ENCODE data around the gene ZC3H18.

Gene ZC3H18

DNA sequence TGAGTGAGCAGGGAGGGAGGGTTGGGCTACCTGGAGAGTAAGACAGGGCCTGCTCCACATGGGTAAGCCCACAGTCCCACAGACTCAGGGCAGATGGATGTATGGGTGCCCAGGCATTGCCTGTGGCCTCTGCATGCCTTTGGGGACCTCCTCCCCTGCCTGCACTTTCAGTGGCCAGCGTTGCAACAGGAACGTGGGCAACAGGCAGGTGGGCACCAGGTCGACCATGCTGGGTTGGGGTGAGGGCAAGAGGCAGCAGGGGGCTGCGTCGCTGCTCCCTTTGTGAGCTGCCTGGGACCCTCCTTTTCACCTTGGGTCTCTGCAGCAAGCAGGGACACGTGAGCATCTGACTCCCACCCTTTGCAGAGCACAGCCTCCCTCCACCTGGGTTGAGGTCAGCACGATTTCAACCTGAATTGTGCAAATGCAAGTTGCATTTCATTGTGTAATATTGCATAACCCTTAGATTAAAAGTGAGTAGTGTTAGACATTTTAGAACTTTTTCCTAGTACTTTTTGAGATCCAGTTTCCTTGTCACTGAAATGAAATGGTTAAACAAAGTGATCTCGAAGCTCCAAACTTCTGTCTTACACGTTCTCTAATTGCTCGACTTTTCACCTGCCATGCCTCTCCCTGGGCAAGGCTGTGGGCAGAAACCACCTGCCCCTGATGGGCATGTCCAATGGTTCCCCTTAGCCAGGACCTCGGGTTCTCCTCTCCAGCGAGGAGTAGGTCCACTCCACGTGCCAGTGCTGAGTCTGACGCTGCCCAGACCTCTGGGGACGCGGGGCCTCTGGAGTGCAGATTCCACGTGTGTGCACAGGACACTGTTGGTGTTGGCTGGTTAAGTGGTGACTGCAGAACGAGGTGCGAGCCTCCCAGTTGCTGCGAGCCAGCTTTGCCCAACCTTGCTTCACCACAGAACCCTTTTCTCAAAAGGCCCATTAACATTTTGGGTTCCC is 35.3 kb downstream of the ZC3H18 start:
- no peak for ATAC-seq
- no peak for TF ChIP-seq ZNF8 (CRISPR knock-in tag; IDR thresholded peaks at IDR 0.05)
- TF ChIP-seq, protein P1, sequence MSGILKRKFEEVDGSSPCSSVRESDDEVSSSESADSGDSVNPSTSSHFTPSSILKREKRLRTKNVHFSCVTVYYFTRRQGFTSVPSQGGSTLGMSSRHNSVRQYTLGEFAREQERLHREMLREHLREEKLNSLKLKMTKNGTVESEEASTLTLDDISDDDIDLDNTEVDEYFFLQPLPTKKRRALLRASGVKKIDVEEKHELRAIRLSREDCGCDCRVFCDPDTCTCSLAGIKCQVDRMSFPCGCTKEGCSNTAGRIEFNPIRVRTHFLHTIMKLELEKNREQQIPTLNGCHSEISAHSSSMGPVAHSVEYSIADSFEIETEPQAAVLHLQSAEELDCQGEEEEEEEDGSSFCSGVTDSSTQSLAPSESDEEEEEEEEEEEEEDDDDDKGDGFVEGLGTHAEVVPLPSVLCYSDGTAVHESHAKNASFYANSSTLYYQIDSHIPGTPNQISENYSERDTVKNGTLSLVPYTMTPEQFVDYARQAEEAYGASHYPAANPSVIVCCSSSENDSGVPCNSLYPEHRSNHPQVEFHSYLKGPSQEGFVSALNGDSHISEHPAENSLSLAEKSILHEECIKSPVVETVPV (CRISPR knock-in tag; IDR thresholded peaks at IDR 0.05) = no peak
- TF ChIP-seq TOX (CRISPR knock-in tag; IDR thresholded peaks at IDR 0.05; ENCODE audit: borderline replicate concordance) = no peak
- TF ChIP-seq CSDC2 (CRISPR knock-in tag; IDR thresholded peaks at IDR 0.05) = no peak

DNA sequence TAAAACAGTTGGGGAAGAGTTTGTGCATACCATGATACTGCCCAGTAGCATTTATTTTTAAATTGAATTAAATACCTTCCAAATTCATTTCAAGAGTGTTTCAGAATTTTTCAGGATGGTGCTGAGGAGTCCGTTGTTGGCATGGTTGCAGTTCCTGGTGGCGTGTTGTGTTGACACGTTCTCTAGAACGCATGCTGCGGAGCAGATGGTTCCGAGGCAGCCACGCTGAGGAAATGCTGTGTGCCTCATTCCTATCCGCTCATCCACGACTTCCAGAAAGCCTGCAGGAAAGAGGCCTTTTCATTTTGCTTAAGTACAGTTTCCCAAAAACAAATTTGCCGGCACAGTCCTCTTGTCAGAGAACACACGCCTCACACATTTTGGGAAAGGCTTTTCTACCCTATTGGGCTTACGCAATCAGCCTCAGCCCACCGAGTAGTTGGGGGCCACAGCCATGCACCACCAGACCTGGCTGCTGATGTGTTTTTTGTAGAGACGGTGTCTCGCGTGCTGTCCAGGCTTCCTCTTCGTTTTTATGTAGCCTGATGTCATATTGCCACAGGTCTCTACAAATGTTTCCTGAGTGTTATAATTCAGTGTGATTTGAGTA is 36.0 kb downstream of the ZC3H18 start:
- TF ChIP-seq, protein P2, sequence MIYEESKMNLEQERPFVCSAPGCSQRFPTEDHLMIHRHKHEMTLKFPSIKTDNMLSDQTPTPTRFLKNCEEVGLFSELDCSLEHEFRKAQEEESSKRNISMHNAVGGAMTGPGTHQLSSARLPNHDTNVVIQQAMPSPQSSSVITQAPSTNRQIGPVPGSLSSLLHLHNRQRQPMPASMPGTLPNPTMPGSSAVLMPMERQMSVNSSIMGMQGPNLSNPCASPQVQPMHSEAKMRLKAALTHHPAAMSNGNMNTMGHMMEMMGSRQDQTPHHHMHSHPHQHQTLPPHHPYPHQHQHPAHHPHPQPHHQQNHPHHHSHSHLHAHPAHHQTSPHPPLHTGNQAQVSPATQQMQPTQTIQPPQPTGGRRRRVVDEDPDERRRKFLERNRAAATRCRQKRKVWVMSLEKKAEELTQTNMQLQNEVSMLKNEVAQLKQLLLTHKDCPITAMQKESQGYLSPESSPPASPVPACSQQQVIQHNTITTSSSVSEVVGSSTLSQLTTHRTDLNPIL (CRISPR knock-in tag; IDR thresholded peaks at IDR 0.05; ENCODE audit: low read depth) = no peak
- TF ChIP-seq ZC3H10 (CRISPR knock-in tag; IDR thresholded peaks at IDR 0.05) (no peak), BACH2 (CRISPR knock-in tag; IDR thresholded peaks at IDR 0.05; ENCODE audit: borderline replicate concordance) (no peak), OSR1 (CRISPR knock-in tag; IDR thresholded peaks at IDR 0.05) (no peak), TCF4 (CRISPR knock-in tag; IDR thresholded peaks at IDR 0.05; ENCODE audit: borderline replicate concordance) (no peak), ISL1 (CRISPR knock-in tag; IDR thresholded peaks at IDR 0.05) (no peak), ESRRG (CRISPR knock-in tag; IDR thresholded peaks at IDR 0.05) (no peak), ZNF8 (CRISPR knock-in tag; IDR thresholded peaks at IDR 0.05) (no peak), CSDC2 (CRISPR knock-in tag; IDR thresholded peaks at IDR 0.05) (no peak), GLIS3 (CRISPR knock-in tag; IDR thresholded peaks at IDR 0.05) (no peak), PPARA (CRISPR knock-in tag; IDR thresholded peaks at IDR 0.05; ENCODE audit: borderline replicate concordance) (no peak), TOX (CRISPR knock-in tag; IDR thresholded peaks at IDR 0.05; ENCODE audit: borderline replicate concordance) (no peak), ZFP30 (CRISPR knock-in tag; IDR thresholded peaks at IDR 0.05) (no peak), ZFP3 (CRISPR knock-in tag; IDR thresholded peaks at IDR 0.05) (no peak)
- TF ChIP-seq, protein P3, sequence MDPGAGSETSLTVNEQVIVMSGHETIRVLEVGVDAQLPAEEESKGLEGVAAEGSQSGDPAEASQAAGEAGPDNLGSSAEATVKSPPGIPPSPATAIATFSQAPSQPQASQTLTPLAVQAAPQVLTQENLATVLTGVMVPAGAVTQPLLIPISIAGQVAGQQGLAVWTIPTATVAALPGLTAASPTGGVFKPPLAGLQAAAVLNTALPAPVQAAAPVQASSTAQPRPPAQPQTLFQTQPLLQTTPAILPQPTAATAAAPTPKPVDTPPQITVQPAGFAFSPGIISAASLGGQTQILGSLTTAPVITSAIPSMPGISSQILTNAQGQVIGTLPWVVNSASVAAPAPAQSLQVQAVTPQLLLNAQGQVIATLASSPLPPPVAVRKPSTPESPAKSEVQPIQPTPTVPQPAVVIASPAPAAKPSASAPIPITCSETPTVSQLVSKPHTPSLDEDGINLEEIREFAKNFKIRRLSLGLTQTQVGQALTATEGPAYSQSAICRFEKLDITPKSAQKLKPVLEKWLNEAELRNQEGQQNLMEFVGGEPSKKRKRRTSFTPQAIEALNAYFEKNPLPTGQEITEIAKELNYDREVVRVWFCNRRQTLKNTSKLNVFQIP (CRISPR knock-in tag; IDR thresholded peaks at IDR 0.05; ENCODE audit: borderline replicate concordance, low read depth) = no peak
- TF ChIP-seq, protein P1 (CRISPR knock-in tag; IDR thresholded peaks at IDR 0.05) = no peak
- TF ChIP-seq, protein P4, sequence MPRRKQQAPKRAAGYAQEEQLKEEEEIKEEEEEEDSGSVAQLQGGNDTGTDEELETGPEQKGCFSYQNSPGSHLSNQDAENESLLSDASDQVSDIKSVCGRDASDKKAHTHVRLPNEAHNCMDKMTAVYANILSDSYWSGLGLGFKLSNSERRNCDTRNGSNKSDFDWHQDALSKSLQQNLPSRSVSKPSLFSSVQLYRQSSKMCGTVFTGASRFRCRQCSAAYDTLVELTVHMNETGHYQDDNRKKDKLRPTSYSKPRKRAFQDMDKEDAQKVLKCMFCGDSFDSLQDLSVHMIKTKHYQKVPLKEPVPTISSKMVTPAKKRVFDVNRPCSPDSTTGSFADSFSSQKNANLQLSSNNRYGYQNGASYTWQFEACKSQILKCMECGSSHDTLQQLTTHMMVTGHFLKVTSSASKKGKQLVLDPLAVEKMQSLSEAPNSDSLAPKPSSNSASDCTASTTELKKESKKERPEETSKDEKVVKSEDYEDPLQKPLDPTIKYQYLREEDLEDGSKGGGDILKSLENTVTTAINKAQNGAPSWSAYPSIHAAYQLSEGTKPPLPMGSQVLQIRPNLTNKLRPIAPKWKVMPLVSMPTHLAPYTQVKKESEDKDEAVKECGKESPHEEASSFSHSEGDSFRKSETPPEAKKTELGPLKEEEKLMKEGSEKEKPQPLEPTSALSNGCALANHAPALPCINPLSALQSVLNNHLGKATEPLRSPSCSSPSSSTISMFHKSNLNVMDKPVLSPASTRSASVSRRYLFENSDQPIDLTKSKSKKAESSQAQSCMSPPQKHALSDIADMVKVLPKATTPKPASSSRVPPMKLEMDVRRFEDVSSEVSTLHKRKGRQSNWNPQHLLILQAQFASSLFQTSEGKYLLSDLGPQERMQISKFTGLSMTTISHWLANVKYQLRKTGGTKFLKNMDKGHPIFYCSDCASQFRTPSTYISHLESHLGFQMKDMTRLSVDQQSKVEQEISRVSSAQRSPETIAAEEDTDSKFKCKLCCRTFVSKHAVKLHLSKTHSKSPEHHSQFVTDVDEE (CRISPR knock-in tag; IDR thresholded peaks at IDR 0.05) = no peak
- ATAC-seq = no peak

DNA sequence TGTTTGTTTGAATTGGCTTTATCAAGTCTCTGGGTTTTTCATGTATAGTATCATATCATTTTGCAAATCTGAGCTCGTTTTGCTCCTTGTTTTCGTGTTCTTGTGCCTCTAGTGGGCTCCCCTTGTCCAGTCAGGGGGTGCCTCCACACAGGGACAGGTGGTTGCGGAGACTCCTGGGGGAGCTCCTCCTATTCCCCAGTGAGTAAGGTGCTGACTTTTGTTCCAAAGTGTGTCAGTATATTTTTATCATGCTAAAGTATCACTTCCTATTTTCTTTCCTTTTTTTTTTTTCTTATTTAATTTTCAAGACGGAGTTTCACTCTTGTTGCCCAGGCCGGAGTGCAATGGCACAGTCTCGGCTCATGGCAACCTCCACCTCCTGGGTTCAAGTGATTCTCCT is 37.9 kb downstream of the ZC3H18 start:
- no peak for ATAC-seq
- TF ChIP-seq, protein P5, sequence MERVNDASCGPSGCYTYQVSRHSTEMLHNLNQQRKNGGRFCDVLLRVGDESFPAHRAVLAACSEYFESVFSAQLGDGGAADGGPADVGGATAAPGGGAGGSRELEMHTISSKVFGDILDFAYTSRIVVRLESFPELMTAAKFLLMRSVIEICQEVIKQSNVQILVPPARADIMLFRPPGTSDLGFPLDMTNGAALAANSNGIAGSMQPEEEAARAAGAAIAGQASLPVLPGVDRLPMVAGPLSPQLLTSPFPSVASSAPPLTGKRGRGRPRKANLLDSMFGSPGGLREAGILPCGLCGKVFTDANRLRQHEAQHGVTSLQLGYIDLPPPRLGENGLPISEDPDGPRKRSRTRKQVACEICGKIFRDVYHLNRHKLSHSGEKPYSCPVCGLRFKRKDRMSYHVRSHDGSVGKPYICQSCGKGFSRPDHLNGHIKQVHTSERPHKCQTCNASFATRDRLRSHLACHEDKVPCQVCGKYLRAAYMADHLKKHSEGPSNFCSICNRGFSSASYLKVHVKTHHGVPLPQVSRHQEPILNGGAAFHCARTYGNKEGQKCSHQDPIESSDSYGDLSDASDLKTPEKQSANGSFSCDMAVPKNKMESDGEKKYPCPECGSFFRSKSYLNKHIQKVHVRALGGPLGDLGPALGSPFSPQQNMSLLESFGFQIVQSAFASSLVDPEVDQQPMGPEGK (CRISPR knock-in tag; IDR thresholded peaks at IDR 0.05; ENCODE audit: borderline replicate concordance) = no peak
- no peak for TF ChIP-seq ZNF8 (CRISPR knock-in tag; IDR thresholded peaks at IDR 0.05)
- no peak for TF ChIP-seq ISL1 (CRISPR knock-in tag; IDR thresholded peaks at IDR 0.05)
- TF ChIP-seq TOX (CRISPR knock-in tag; IDR thresholded peaks at IDR 0.05; ENCODE audit: borderline replicate concordance) = no peak
- TF ChIP-seq, protein P3 (CRISPR knock-in tag; IDR thresholded peaks at IDR 0.05; ENCODE audit: borderline replicate concordance, low read depth) = no peak
- TF ChIP-seq OSR1 (CRISPR knock-in tag; IDR thresholded peaks at IDR 0.05) = no peak
- TF ChIP-seq RARB (CRISPR knock-in tag; IDR thresholded peaks at IDR 0.05) = no peak
- TF ChIP-seq, protein P1 (CRISPR knock-in tag; IDR thresholded peaks at IDR 0.05) = no peak
- TF ChIP-seq ZC3H10 (CRISPR knock-in tag; IDR thresholded peaks at IDR 0.05) = no peak
- TF ChIP-seq CSDC2 (CRISPR knock-in tag; IDR thresholded peaks at IDR 0.05) = no peak

Data from SK-N-SH treated with all-trans-retinoic acid at 6 μM for 48 hours (cell line).